PFSK-1 (cell line): ENCODE data around the gene RNF169.

Source experiments
- POLR2AphosphoS5 ChIP-seq: IDR thresholded peaks from 2 replicates; pipeline ENCODE4 v1.6.1; 2012; ENCODE audit warnings: low read depth, mild to moderate bottlenecking, control low read depth, low read length, moderate library complexity
- REST ChIP-seq, 2 experiments: IDR thresholded peaks; 2 replicates each; pipeline versions ENCODE4 v1.6.1 to v1.8.0; 2011 to 2012; ENCODE audit warnings: low read depth in 2 of 2, low read length in 2 of 2, control low read depth in 1 of 2, inconsistent platforms in 1 of 2, mild to moderate bottlenecking in 1 of 2, moderate library complexity in 1 of 2; ENCODE audit not compliant: insufficient read depth in 1 of 2
- SIN3A ChIP-seq: IDR thresholded peaks from 2 replicates; pipeline ENCODE4 v1.6.1; 2012; ENCODE audit warnings: mild to moderate bottlenecking, low read length, moderate library complexity, borderline replicate concordance; ENCODE audit not compliant: insufficient read depth

GRCh38 chr11:74721479-74721835 is 27.2 kb upstream of the RNF169 start:
- TF ChIP-seq POLR2AphosphoS5, result no peak
- TF ChIP-seq REST (IDR thresholded peaks at IDR 0.05; ENCODE audit: insufficient read depth in 1 of 2, low read depth in 2 of 2, low read length in 2 of 2), result no peak
- no peak for TF ChIP-seq SIN3A
